D721Med (cell line): ENCODE data around the gene QSOX2.

Experiments
- DNase-seq: peaks from one replicate; pipeline ENCODE4 v3.0.0; 2011; ENCODE audit warnings: low spot score; ENCODE audit not compliant: insufficient read length
- FAIRE-seq: peaks from 2 replicates; lab custom pipeline; 2011; peaks lifted over from hg19 to GRCh38; lab: Jason Lieb, UNC
- CTCF ChIP-seq: IDR thresholded peaks from 2 replicates; pipeline ENCODE4 v1.5.1; 2012; ENCODE audit warnings: mild to moderate bottlenecking, control low read depth; ENCODE audit not compliant: insufficient read depth; ENCODE audit errors: missing control alignments

The QSOX2 gene

GRCh38 chr9:136163248-136163850 lies 82.3 kb downstream of the QSOX2 start:
- DNase-seq (no peak), FAIRE-seq (no peak)
- no peak for TF ChIP-seq CTCF

GRCh38 chr9:136160995-136161610 lies 84.5 kb downstream of the QSOX2 start:
- TF ChIP-seq CTCF: no peak
- DNase-seq (no peak), FAIRE-seq (no peak)

- DNase-seq: no peak
- no peak for FAIRE-seq
- no peak for TF ChIP-seq CTCF
Measured at GRCh38 chr9:136160381-136160841, 85.2 kb downstream of the QSOX2 start.

- no peak for TF ChIP-seq CTCF
- FAIRE-seq (no peak), DNase-seq (no peak)
Measured at GRCh38 chr9:136159851-136160250, 85.8 kb downstream of the QSOX2 start.

- FAIRE-seq (no peak), DNase-seq (no peak)
- no peak for TF ChIP-seq CTCF
Measured at GRCh38 chr9:136157477-136158265, 87.9 kb downstream of the QSOX2 start.
